GM19324 (cell line): ENCODE data around the gene NOD1.
"Not testable (repeated sequence)": the region's sequence is repeated elsewhere in the genome, so short reads cannot be mapped to it uniquely, and the experiment has no call there.

Source experiments
- ATAC-seq: cut with Tn5 transposase; IDR thresholded peaks from one replicate; pipeline ENCODE4 v1.9.1; 2021; ENCODE audit warnings: mild to moderate bottlenecking, moderate library complexity; ENCODE audit not compliant: unreplicated experiment, low FRiP score

NOD1 gene

DNA sequence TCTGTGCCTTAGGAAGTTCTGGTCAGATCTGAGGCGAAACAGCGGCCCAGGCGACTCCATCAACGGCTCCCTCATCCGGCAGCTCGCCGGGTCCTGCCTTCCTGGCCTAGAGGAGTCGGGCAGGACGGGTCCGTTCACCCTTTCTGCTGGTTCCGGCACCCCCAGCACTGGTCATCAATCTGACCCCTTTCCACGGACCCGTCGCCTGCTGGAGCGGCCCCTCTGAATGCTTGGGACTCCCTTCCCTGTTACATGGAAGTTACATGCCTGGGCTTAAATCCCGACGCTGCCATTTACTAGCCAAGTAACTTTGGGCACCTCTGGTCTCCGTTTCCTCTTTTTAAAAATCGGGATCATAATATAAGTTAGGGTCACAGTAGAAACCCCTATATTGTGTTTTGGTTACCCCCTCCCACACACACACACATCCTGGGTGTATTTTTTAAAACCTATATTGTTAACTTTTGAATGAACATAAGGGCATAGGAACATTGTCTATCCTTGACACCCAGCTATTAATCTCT lies 26.7 kb upstream of the NOD1 start:
- ATAC-seq, result no peak

DNA sequence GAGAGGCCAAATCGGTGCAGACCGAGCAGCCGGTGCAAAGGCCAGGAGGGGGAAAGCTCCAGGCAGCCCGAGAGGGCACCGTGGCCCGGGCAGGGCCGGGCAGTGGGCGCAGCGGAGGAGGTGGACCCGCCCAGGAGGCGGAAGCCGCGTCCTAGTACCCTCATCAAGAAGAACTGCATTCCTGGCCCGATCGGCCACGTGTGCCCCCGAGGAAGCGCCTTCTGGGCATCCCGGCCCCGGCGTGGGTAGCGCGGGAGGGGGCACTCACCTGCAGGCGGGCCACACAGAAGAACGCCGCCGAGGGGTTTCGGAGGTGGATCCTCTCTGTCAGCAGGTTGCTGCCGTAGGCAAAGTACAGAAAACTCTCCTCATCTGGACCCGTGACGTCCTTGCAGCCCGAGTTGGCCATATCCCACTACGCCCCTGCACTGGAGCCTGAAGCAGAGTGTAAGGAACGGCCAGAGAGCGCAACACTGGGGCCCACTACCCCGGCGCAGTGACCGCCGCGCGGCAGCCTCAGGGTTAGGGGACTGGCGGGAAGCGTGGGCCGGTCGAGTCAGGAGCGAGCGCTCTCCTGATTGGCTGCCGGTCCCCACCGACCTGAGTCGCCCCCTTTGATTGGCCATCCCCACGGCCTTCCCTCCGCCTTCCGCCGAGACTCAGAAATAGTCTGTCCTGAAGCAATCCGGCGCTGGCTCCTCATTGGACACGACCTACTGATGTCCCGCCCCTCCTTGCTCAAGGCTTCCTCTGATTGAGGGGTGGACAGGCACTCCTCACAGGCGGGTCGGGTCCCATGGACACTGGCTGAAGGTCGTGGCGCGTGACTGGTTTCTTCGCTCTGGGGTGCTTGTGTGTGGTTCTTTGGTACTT lies 26.0 kb upstream of the NOD1 start, which contains the start of gene GGCT:
GGCT (minus strand) TSS at position 529 of the 873 bp plus-strand sequence; CDS start at position 409, 120 bp downstream.
- peak; percentile 98 for ATAC-seq

DNA sequence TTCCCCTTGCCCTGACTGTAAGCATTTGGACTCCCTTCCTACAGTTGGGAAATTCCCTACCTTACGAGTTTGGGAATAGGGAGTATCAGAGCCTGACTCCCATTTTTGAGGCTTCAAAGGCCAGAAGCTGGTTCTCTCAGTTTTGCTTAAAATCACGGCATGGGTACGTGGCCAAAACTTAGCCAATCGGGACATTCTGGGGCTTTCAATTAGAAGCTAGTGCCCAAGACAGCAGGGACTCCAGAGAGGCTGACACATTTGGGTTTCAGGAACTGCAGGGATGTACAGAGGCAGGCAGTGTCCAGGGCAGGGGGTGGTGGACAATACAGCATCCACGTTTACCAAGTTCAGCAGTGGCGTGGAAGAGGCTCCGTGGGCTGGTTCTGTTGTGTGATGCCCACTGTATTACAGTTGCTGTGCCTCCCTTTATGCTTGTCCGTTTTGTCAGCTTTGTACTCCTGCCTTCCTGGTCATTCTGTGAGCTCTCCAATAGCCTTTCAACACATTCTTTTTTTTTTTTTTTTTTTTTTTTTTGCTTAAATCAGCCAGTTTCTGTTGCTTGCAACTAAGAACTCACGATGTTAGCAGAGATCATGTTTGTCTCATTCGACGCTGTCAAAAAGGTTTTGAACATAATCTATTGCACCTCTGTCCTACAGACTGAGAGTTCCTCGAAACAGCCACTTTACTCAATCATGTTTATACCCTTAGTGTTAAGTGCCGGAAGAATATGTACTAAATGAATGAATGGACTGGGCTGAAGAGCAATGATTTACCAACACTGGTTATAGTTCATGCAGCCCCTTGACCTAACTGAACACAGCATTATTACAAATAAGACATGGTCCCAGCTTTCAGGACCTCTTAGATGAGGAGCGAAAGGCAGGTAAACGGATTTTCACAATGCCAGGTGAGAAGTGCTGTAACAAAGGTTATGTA lies 25.0 kb upstream of the NOD1 start:
- ATAC-seq, result no peak

DNA sequence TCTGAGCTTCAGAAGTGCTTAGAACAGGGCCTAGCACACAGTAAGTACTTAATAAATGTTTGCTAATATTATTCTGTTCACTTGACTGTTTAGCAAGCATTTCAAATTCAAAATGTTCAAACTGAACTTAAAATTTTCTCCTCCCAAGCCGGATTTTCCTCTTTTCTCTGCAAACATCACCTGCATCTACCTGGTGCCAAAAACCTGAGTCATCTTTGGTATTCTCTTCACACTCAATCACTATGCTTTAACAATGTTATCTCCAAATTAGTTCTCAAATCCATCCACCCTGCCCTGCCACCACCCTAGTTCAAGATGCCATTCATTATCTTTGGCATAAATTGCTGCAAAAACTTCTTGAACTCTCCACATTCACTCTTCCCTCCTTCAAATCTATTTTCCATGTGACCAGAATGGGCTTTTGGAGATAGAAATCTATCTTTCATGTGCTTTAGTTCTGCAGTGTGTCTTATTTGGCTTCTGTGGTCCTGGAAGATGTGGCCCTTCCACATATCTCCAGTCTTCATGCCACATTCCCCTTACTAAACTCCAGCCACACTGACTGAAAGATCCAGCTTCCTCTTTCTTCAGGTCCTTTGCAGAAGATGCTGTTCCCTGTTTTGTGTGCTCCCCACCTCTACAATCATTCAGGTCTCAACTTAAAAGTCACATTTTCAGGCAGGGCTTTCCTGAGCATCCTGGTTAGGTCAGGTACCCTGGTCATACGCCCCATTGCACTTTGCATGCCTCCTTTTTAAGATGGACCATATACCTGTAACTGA lies 24.1 kb upstream of the NOD1 start:
- ATAC-seq, result no peak

DNA sequence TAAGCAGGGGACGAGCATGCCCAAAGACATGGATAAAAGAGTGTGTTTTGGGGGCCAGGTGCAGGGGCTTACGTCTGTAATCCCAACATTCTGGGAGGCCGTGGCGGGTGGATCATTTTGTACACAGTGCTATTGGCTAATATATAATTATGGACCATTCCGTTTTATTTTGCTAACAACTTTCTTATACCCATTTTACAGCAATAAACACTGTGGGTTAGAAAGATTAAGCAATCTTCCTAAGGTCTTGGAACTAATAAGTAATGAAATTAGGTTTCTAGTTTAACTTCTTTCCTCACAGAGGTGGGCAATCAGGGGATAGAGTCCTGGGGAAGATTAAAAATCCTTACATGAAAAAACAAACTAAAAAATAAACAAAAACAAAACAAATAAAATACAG lies 22.7 kb upstream of the NOD1 start:
- ATAC-seq, result no peak

GRCh38 chr7:30493228-30493627 lies 14.6 kb upstream of the NOD1 start:
- no peak for ATAC-seq

- ATAC-seq, result no peak
Measured at GRCh38 chr7:30491417-30491816, 12.8 kb upstream of the NOD1 start.

DNA sequence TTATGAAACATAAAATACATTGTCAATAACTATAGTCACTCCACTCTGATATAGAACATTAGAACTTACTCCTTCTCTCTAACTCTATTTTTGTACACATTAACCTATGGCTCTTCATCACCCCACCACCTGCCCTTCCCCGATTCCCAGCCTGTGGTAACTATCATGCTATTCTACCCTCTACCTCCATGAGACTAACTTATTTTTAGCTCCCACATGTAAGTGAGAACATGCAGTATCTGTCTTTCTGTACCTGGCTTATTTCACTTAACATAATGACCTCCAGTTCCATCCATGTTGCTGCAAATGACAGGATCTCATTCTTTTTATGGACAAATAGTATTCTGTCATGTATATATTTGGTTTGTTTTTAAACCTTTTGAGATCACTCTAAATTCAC lies 8.8 kb upstream of the NOD1 start:
- ATAC-seq, result no peak

GRCh38 chr7:30485667-30486066 lies 7.1 kb upstream of the NOD1 start:
- ATAC-seq, result no peak

DNA sequence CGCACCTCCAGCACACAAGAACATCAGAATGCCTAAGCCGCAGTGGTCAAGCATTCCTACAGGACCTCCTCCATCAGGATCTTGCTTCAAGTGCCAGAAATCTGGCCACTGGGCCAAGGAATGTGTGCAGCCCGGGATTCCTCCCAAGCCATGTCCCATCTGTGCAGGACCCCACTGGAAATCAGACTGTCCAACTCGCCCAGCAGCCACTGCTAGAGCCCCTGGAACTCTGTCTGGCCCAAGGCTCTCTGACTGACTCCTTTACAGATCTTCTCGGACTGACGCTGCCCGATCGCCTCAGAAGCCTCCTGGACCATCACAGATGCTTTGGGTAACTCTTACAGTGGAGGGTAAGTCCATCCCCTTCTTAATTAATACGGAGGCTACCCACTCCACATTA lies 2.8 kb upstream of the NOD1 start:
- ATAC-seq, result not testable (repeated sequence)

- ATAC-seq, result no peak
Measured at GRCh38 chr7:30479202-30480120, 877 bp upstream of the NOD1 start.

DNA sequence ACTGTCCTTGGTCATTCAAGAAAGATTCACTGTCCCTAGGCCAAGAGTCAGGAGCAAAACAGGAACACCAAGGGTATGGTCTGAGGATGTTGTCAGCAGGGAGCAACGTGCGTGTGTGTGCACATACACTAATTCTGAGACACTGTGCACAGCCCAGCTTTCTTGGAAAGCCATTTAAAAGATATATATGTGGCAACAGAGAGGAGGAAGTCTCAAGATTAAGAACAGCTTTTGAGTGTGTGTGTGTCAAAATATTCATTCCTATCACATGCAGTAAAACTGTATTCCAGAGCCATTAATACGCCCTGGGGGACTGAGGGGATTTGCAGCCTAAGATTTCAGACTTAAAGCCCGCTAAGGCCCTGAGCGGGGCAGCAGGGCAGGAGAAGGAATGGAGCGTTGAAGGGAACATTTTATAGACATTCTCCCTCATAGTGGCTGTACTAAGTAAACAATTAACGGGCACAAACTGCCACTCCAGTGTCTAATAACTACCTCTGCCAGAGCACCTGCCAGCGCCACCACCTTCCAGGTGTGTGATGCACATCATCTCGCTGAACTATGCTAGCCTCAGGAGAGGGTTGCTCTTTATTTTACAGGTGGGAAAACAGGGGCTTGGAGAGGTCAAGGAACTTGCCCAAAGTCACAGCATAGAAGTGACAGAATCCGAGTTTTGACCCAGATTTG lies 2.0 kb downstream of the NOD1 start:
- ATAC-seq, result no peak

GRCh38 chr7:30475580-30475979 lies 3.0 kb downstream of the NOD1 start:
- ATAC-seq, result no peak

DNA sequence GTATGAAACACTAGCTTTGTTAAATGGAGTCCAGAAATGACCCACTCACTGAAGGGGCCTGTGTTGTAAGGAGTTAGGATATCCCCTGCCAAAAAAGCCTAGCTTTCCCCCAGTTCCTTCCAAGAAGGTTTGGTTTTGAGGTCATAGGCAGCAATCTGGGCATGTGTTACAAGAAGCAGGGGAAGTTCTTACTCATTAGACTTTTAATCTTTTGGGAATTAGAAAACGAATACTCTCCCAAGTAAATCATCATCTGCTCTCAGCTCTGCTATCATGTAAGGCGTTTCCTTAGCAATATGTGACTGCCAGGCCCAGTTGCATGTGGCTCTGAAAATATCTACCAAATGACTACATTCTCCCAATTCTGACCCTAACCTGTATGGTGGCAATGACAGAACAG lies 3.7 kb downstream of the NOD1 start:
- ATAC-seq, result no peak

DNA sequence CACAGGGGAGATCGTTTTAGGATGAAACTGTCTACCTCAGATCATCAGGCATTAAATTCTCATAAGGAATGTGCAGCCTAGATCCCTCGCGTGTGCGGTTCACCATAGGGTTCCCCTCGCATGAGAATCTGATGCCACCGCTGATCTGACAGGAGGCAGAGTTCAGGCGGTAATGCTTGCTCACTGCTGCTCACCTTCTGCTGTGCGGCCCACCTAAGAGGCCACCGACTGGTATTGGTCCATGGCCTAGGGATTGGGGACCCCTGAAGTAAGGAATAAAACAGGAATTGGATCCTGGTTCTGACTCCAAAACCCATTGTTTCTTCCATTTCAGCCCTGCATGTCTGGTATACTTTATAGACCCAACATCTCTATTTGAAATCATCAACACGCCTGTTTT lies 4.1 kb downstream of the NOD1 start:
- no peak for ATAC-seq

DNA sequence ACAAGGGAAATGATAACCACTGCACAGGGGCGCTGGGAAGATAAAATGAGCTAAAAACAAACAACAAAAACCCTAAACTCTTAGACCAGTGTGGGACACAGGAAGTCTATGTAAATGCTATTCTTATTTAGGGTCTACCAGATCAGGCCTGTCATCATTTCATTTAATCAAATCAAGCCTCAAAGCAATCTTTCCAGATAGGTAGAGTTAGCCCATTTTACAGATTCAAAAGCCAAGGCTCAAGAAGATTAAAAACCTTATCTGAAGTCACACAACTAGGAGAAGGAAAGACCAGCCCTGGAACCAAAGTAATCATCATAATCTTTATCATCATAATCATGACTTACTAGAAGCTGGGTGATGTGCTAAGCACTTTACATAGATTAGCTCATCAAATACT lies 4.7 kb downstream of the NOD1 start:
- no peak for ATAC-seq

- no peak for ATAC-seq
Measured at GRCh38 chr7:30472784-30473775, 5.5 kb downstream of the NOD1 start.
